Measurements from ENCODE around the gene ATG13.
A peak's percentile ranks its signal among the peaks of the same experiment; 100 is the strongest.
"Not testable (repeated sequence)": the region's sequence is repeated elsewhere in the genome, so short reads cannot be mapped to it uniquely, and the experiment has no call there.

Gene ATG13

GRCh38 chr11:46706886-46707285, 89.5 kb downstream of the ATG13 start:
- peaks cover 15% of the 10 kb centered on the region for H3K4me1 Mint-ChIP-seq
- H3K4me3 Mint-ChIP-seq: no peak overlapping the region
- H3K36me3 Mint-ChIP-seq: peaks cover 8% of the 10 kb centered on the region
- H3K27ac Mint-ChIP-seq: no peak overlapping the region
- H3K9me3 Mint-ChIP-seq: no peaks in the 10 kb centered on the region
- H3K27me3 Mint-ChIP-seq: no peaks in the 10 kb centered on the region

- not testable (repeated sequence) for H3K27me3 Mint-ChIP-seq, H3K36me3 Mint-ChIP-seq, H3K9me3 Mint-ChIP-seq, H3K4me3 Mint-ChIP-seq, H3K4me1 Mint-ChIP-seq
- peak overlapping the region; percentile 25 for H3K27ac Mint-ChIP-seq
Measured at GRCh38 chr11:46709351-46709750, 92.0 kb downstream of the ATG13 start.

GRCh38 chr11:46710821-46711269, 93.5 kb downstream of the ATG13 start:
- Mint-ChIP-seq H3K4me1 (no peaks in the 10 kb centered on the region), H3K9me3 (no peaks in the 10 kb centered on the region), H3K27me3 (no peaks in the 10 kb centered on the region), H3K36me3 (no peaks in the 10 kb centered on the region), H3K27ac (no peak overlapping the region), H3K4me3 (no peak overlapping the region)

GRCh38 chr11:46711303-46711702, 94.0 kb downstream of the ATG13 start:
- no peaks in the 10 kb centered on the region for H3K4me1 Mint-ChIP-seq
- no peaks in the 10 kb centered on the region for H3K27me3 Mint-ChIP-seq
- no peaks in the 10 kb centered on the region for H3K36me3 Mint-ChIP-seq
- no peak overlapping the region for H3K4me3 Mint-ChIP-seq
- H3K9me3 Mint-ChIP-seq: no peaks in the 10 kb centered on the region
- H3K27ac Mint-ChIP-seq: no peak overlapping the region

GRCh38 chr11:46712874-46713576, 95.7 kb downstream of the ATG13 start:
- Mint-ChIP-seq H3K4me1 (peaks cover under 1% of the 10 kb centered on the region), H3K4me3 (no peak overlapping the region), H3K27ac (no peak overlapping the region), H3K36me3 (no peaks in the 10 kb centered on the region), H3K9me3 (no peaks in the 10 kb centered on the region), H3K27me3 (no peaks in the 10 kb centered on the region)

- not testable (repeated sequence) for H3K4me3 Mint-ChIP-seq, H3K9me3 Mint-ChIP-seq, H3K36me3 Mint-ChIP-seq, H3K27ac Mint-ChIP-seq, H3K27me3 Mint-ChIP-seq
- peaks cover 12% of the 10 kb centered on the region for H3K4me1 Mint-ChIP-seq
Measured at GRCh38 chr11:46717825-46718154, 100.4 kb downstream of the ATG13 start.

GRCh38 chr11:46718155-46719019, 101.0 kb downstream of the ATG13 start:
- H3K27me3 Mint-ChIP-seq: no peaks in the 10 kb centered on the region
- H3K36me3 Mint-ChIP-seq: no peaks in the 10 kb centered on the region
- peaks cover 12% of the 10 kb centered on the region for H3K4me1 Mint-ChIP-seq
- no peak overlapping the region for H3K4me3 Mint-ChIP-seq
- H3K27ac Mint-ChIP-seq: no peak overlapping the region
- no peaks in the 10 kb centered on the region for H3K9me3 Mint-ChIP-seq

GRCh38 chr11:46719048-46719542, 101.7 kb downstream of the ATG13 start, which contains the start of gene F2:
Gene F2, plus strand, starts transcription at chr11:46719213. Its CDS starts 23 bp downstream, at chr11:46719236.
- Mint-ChIP-seq H3K36me3 (no peaks in the 10 kb centered on the region), H3K27me3 (no peaks in the 10 kb centered on the region), H3K4me1 (peaks cover 12% of the 10 kb centered on the region), H3K4me3 (no peak within 1 kb of the TSS), H3K27ac (no peak within 1 kb of the TSS), H3K9me3 (no peaks in the 10 kb centered on the region)

- Mint-ChIP-seq H3K36me3 (no peaks in the 10 kb centered on the region), H3K9me3 (no peaks in the 10 kb centered on the region), H3K27me3 (no peaks in the 10 kb centered on the region), H3K4me1 (peaks cover 12% of the 10 kb centered on the region), H3K27ac (no peak overlapping the region), H3K4me3 (no peak overlapping the region)
Measured at GRCh38 chr11:46719543-46720218, 102.3 kb downstream of the ATG13 start.

GRCh38 chr11:46721286-46721685, 103.9 kb downstream of the ATG13 start:
- Mint-ChIP-seq H3K36me3 (no peaks in the 10 kb centered on the region), H3K4me1 (peaks cover 12% of the 10 kb centered on the region), H3K4me3 (no peak overlapping the region)

GRCh38 chr11:46722566-46723358, 105.4 kb downstream of the ATG13 start:
- Mint-ChIP-seq H3K4me1 (peaks cover 12% of the 10 kb centered on the region), H3K27ac (no peak overlapping the region), H3K4me3 (no peak overlapping the region), H3K36me3 (no peaks in the 10 kb centered on the region), H3K9me3 (no peaks in the 10 kb centered on the region), H3K27me3 (no peaks in the 10 kb centered on the region)

More at GRCh38 chr11:46721286-46721685, 103.9 kb downstream of the ATG13 start:
- Mint-ChIP-seq H3K27ac (no peak overlapping the region), H3K27me3 (no peaks in the 10 kb centered on the region), H3K9me3 (no peaks in the 10 kb centered on the region)

- Mint-ChIP-seq H3K4me1 (peaks cover 8% of the 10 kb centered on the region), H3K9me3 (no peaks in the 10 kb centered on the region), H3K36me3 (no peaks in the 10 kb centered on the region), H3K27me3 (no peaks in the 10 kb centered on the region), H3K27ac (no peak overlapping the region), H3K4me3 (no peak overlapping the region)
Measured at GRCh38 chr11:46723359-46723680, 106.0 kb downstream of the ATG13 start.

- Mint-ChIP-seq H3K9me3 (no peaks in the 10 kb centered on the region), H3K4me3 (no peak overlapping the region), H3K36me3 (no peaks in the 10 kb centered on the region), H3K4me1 (peaks cover under 1% of the 10 kb centered on the region), H3K27ac (no peak overlapping the region), H3K27me3 (no peaks in the 10 kb centered on the region)
Measured at GRCh38 chr11:46724088-46724487, 106.7 kb downstream of the ATG13 start.
